Measurements from ENCODE around the gene SYNE2. TPM values are rescaled to one million over a fixed set of nuclear protein-coding genes. Genes with fewer than 3 reads are reported as not detected.

The SYNE2 gene
- polyA plus RNA-seq, 5 donors, result 69.7 to 101 (median 93.6) TPM

DNA sequence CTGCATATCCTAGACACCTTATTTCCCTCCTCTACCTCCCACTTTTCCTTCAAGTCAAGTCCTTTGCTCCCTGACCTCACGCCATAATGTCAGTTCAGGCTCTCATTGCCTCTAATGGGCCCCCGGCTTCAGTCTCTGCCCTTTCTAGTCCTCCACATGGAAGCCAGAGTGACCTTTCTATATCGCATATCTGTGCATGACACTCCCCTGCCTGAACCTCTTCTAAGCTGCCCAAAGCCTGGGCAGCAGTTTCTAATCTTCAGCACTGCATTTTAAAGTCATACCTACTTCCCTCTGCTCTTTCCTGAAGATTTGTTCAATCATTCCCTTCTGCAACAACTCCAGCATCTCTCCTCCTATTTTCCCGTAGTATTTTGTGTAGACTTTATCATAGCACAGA lies 395.9 kb downstream of the SYNE2 start:
- DNase-seq, result no peak

GRCh38 chr14:64249363-64249762 lies 396.6 kb downstream of the SYNE2 start:
- DNase-seq, result peak; percentile 4 to 18

DNA sequence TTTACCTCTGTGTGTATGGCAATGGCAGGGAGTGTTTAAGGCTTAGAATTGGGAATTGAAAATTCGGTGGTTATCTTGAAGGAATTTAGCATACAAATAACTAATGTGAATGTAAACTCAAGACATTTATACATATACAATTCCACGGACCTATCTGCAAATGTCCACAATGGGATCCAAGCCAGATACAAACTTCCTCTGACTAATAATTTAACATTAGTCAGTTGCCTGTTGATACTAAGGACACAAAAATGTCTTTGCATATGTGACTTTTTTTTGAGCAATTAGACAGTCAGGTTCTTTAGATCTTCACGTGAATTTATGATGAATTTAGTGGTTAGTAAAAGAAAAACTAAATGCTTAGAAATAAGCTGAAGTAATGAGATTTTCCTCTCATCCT lies 400.9 kb downstream of the SYNE2 start:
- DNase-seq, result no peak

DNA sequence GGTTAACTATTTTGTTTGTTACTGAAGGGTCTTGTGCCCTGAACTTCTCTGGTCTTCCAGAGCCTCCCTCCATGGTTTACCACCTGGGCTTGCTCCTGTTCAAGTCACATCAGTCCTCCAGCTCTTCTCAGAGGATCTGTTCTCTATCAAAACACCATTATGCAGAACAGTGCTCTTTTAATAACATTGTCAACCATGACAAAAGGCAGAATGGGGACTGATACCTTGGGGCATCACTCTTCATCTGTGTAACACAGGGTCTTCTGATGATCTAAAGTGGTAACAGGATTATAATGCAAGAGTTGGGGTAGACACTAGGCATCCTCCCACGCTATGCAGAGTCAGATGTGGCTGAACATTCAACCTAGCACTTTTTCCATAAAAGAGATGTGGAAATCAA lies 403.0 kb downstream of the SYNE2 start:
- no peak for DNase-seq

GRCh38 chr14:64260418-64260817 lies 407.6 kb downstream of the SYNE2 start:
- no peak for DNase-seq

- DNase-seq, result no peak
These were observed 412.4 kb downstream of the SYNE2 start for GRCh38 chr14:64265222-64265621.

DNA sequence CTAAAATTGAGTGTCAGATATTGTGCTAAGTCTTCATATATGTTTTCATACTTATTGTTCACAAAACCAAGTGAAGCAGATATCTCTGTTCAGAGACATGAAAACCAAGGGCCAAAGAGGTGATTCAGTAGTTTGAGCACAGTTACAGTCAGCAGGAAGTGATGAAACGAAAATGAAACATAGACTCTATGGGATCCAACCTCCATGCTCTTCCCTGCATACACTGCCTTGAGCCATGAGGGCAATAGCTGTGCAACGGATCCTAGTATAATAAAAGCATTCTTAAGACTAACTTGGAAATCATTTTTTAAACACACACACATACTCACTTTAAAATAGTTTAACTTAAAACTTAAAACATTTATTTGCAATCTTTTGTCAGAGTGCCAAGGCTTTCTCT lies 413.4 kb downstream of the SYNE2 start:
- no peak for DNase-seq

GRCh38 chr14:64272019-64272418 lies 419.2 kb downstream of the SYNE2 start:
- no peak for DNase-seq

Other genes starting within 250 kb of the SYNE2 start
- gene WDR89, start 211.1 kb upstream of the SYNE2 start, polyA plus RNA-seq (ENCODE audit: insufficient read depth in 1 of 5, insufficient read length in 5 of 5, low replicate concordance in 1 of 5), result 10 to 100 TPM; 21.2 to 25.5 (median 23.3) TPM
- gene SGPP1, start 124.9 kb upstream of the SYNE2 start, polyA plus RNA-seq (ENCODE audit: insufficient read depth in 1 of 5, insufficient read length in 5 of 5, low replicate concordance in 1 of 5), result 10 to 100 TPM; 20.0 to 26.5 (median 21.2) TPM

Data from right lung (tissue), 5 donors.